GM18858 (cell line): Measurements from ENCODE around the gene A1BG.
"Not testable (repeated sequence)": the region's sequence is repeated elsewhere in the genome, so short reads cannot be mapped to it uniquely, and the experiment has no call there.

Experiments
- ATAC-seq: cut with Tn5 transposase; IDR thresholded peaks from one replicate; pipeline ENCODE4 v1.9.1; 2021; ENCODE audit not compliant: unreplicated experiment

A1BG gene

DNA sequence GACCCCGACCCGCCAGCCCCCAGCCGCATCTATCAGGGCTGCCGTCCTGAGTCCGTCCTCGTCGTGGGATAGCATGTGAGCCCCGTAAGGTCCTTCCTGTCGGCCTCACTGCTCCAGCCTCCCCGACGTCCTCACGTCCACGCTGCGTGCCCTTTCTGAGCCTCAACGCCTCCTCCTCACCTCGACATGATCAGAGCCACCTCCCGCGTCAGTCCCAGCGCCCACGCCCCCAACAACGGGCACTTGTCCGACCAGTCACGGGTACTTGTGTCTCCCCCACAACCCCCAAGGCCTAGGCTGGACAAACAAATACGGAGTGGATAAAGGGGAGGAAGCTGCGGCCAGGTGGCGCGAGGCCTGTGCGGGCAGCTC, 8.6 kb upstream of the A1BG start:
- no peak for ATAC-seq

DNA sequence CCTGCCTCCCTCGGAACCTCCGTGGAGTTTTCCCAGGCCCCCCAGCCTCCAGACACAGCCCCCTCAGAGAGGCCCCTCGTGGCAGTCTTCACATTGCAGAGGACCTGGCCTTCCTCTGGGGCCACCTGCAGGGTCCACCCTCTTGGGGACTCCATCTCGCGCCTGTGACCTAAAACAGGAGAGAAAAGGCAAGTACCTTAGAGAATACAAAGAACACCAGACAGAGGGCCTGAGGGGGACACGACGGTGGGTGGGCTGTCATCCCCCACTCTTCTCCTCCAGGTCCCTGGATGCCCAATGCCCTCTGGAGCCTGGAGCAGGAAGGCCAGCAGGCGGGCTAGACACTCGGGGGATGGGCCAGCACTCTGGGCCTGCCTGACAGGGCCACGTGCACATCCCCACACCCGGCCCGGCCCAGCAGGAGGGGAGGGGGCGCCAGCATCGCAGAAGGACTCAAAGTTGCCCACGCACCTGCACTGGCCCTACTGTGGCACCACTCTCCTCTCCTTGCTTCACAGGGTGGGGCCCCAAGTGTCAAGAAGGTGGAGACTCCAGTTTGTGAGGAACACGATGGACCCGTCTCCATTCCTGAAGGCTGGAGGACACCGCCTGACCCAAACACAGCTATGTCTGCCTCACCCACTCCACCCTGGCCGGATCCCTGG, 4.3 kb upstream of the A1BG start:
- no peak for ATAC-seq

DNA sequence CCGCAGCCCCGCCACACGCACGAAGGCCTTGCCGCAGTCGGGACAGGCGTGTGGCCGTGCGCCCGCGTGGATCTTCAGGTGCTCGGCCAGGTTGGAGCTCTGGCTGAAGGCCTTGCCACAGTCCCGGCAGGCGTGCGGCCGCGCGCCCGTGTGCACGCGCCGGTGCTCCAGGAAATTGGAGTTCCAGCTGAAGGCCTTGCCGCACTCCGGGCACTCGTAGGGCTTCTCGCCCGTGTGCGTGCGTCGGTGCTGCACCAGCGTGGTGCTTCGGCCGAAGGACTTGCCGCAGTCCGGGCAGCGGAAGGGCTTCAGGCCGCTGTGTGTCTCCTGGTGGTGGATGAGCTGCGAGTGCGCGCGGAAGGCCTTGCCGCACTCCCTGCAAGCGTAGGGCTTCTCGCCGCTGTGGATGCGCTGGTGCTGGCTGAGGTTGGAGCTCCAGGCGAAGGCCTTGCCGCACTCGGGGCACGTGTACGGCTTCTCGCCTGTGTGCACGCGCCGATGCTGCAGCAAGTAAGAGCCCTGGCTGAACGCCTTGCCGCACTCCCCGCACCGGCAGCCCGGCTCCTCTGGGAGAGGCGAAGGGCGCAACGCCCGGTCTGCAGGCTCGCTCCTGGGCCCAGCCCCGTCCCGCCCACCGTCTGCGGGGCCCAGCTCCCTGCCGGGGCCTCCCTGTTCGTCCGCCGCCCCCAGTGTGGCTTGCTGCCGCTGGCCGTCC, 3.6 kb upstream of the A1BG start:
- ATAC-seq = no peak

DNA sequence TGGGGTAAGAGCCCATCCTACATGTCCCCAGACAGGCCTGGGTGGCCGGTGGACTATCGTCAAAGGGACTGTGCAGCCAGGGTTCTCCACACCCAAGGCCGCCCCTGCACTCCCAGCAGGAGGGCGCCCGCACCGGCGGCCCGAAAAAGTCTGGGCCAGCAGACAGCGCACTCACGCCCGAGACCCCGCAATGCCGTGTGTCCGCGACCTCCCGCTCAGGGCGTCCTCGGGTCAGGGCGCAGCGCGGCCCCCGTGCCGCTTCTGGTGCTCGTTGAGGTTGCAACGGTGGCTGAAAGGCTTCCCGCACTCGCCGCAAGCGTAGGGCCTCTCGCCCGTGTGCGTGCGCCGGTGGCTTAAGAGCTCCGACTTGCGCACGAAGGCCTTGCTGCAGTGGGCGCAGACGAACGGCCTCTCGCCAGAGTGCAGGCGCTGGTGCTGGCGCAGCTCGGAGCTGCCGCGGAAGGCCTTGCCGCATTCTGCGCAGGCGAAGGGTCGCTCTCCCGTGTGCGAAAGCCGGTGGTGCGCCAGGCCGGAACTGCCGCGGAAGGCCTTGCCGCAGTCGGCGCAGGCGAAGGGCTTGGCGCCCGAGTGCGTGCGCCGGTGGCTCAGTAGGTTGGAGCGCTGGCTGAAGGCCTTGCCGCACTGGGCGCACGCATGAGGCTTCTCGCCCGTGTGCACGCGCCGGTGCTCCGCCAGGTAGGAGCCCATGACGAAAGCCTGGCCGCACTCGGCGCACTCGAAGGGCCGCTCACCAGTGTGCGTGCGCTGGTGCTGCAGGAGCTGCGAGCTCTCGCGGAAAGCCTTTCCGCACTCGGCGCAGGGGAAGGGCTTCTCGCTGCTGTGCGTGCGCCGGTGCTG, 2.8 kb upstream of the A1BG start:
- ATAC-seq = no peak

- ATAC-seq = no peak
These were observed 2.0 kb upstream of the A1BG start for GRCh38 chr19:58355215-58355796.

DNA sequence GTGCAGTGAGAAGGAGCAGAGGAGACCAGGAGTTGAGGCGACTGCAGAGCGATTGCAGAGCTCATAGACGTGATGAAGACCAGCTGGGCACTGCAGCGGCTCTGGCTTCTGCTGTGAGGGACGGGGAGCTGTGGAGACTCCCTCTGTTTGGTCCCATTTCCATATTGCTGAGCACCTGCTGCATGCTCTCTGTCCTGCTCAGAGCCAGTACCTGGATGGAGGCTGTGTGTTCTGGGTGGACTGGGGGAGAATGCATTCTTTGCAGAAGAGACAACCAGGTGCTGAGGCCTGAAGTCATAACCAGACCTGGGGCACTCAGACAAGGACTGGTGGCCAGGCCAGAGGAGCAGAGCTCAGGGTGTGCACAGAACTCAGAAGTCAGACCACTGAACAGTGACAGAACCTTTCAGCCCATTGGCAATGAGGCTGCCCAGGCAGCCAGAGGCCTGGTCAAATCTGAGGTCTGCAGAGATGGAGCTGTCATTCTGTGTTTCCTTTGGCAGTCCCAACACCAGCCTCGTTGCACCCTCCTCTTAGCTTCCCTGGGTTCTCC, 1.3 kb upstream of the A1BG start:
- no peak for ATAC-seq

DNA sequence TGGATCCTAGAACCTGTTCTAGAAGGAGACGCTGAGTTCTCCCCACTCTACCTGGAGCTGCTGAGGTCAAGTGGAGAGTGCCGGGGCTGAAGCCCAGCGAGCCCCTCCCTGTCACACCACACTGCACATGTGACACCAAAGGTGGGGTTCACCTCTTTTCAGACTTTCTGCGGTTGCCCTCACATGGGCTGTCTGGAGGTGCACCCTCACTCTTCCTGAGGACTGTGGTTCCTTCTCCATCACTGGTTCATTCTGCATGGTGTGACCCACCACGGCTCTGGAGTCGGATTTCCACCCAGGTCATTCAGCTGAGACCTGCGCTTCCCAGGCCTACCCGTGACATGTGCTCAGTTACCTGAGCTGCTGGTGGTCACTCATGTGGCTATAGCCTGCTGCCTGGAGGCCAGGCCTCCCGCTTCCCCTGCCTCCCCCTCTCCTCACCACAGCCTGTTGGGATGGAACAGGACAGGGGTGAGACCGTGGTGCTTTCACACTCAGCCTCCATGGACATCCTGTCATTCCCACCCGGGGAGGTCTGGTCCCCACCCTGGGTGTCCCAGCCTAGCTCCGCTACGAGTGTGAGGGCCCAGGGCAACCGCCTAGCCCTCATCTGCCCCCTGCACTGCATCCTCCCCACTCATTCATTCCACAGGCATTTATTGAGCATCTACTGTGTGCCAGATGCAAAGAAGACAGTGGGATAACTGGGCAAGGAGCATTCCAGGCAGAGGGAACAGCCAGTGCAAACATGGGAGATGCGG, 605 bp upstream of the A1BG start:
- ATAC-seq = no peak

GRCh38 chr19:58351990-58352755, 1.1 kb downstream of the A1BG start:
- no peak for ATAC-seq

GRCh38 chr19:58351558-58351878, 1.8 kb downstream of the A1BG start:
- no peak for ATAC-seq

- no peak for ATAC-seq
These were observed 2.3 kb downstream of the A1BG start for GRCh38 chr19:58350871-58351557.

- ATAC-seq = no peak
These were observed 3.1 kb downstream of the A1BG start for GRCh38 chr19:58350001-58350861.

- no peak for ATAC-seq
These were observed 3.7 kb downstream of the A1BG start for GRCh38 chr19:58349590-58349989.

DNA sequence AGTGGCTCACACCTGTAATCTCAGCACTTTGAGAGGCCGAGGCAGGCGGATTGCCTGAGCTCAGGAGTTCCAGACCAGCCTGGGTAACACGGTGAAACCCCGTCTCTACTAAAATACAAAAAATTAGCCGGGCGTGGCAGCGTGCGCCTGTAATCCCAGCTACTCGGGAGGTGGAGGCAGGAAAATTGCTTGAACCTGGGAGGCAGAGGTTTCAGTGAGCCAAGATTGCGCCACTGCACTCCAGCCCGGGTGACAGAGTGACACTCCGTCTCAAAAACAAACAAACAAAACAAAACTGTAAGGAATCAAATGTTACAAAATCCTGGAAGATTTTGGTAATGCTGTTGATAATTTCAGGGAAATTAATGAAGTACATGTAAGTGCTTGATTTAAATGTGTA, 5.2 kb downstream of the A1BG start:
- ATAC-seq = not testable (repeated sequence)

DNA sequence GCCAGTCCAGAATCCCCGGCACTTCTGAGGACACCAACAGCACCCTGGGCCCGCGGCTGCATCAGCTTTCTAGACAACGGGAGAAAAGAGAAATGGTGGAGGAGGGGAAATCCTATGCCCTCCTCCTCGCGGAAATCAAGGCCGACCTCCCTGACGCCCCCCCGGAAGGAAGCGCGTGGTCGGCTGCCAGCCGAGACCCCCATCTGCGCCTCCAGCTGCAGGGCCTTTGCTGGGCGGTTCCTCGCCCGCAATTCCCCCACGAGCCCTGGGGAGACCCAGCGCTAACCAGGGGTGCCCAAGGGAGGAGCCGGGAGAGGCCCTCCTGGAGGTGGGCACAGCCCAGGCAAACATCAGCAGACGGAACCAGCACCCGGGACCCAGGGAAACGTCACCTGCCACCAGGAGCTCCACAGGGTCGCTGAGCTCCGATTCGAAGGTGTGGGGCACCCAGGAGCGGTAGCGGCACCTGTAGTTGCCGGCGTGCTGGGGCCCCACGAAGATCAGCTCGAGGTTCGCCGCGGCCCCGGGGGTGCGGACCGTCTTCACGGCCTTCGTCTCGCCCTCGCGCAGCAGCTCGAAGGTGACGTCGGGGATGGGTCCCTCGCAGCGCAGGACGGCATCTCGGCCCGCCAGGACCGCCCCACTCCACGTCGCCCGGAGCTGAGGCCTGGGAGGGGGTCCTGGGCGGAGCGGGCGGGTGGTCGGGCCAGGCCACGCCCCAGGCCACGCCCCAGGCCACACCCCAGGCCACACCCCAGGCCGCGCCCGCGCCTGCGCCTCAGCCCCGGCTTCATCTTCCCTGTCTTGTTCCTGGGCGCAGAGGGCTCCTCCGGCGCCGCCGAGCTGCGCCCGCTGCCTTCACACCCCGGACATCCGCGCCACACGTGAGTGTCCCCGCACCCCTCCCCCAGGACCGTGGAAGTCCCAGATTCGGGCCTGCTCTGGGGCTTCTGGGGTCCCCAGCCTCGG, 6.0 kb downstream of the A1BG start:
- no peak for ATAC-seq

DNA sequence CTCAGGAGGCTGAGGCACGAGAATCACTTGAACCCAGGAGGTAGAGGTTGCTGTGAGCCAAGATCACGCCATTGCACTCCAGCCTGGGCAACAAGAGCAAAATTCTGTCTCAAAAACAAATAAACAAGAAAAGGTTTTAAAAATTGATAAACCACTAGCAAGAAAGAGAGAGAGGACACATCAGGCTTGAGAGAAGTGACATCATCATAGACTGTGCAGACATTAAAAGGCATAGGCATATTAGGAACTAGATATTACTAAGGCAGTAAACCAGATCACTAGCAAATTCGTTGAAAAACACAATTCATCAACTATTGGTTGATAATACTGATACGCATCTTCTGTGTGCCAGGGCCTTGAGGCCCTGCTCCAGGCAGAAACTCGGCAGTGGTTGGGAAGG, 7.7 kb downstream of the A1BG start:
- ATAC-seq = no peak

DNA sequence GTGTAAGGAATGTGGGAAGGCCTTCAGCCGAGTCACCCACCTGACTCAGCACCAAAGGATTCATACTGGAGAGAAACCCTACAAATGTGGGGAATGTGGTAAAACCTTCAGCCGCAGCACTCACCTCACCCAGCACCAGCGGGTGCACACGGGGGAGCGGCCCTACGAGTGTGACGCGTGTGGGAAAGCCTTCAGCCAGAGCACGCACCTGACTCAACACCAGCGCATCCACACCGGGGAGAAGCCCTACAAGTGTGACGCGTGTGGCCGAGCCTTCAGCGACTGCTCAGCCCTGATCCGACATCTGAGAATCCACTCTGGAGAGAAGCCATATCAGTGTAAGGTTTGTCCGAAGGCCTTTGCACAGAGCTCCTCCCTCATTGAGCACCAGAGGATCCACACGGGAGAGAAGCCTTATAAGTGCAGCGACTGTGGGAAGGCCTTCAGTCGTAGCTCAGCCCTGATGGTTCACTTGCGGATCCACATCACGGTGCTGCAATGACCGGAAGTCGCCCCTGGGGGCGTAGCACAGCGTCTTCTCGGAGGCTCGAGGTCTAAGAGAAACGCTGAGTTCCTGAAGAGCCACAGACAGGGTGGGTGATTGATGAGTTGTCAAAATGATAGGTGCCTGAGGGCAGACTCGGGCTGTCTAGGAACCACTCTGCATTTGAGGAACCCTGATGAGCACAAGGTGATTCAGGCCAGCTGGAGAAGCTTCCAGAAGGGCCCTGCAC, 14.3 kb downstream of the A1BG start:
- ATAC-seq = no peak

DNA sequence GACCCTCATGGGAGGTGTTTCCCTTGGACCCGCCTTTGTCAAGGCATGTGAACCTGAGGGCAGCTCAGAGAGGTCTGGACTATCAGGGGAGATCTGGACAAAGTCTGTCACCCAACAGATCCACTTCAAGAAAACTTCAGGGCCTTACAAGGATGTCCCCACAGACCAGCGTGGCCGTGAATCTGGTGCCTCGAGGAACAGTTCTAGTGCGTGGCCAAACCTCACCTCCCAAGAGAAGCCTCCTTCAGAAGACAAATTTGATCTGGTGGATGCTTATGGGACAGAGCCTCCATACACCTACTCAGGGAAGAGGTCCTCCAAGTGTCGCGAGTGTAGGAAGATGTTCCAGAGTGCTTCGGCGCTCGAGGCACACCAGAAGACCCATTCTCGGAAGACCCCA, 15.0 kb downstream of the A1BG start:
- no peak for ATAC-seq
